GM19035 (cell line): ENCODE measurements around the gene IDH3B.

ENCODE experiments used
- ATAC-seq: cut with Tn5 transposase; IDR thresholded peaks from one replicate; pipeline ENCODE4 v1.9.1; 2021; ENCODE audit not compliant: unreplicated experiment

Gene IDH3B

DNA sequence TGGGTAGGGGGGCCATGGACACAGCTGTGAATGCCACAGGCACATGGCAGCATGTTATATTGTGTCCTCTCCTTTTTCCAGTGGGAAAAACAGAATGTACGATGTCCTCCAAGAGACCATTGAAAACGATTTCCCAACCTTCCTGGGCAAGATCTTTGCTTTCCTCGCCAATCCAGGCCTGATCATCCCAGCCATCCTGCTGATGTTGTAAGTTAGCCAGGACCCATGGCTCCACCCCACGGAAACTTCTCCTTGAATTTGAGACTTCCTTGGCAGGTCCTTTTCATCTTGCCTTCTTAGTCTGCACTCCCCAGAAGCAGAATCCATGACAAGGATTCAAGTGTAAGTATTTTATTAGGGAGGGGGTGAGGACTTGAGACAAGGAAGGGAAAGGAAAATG is 39.8 kb downstream of the IDH3B start:
- ATAC-seq, result no peak

DNA sequence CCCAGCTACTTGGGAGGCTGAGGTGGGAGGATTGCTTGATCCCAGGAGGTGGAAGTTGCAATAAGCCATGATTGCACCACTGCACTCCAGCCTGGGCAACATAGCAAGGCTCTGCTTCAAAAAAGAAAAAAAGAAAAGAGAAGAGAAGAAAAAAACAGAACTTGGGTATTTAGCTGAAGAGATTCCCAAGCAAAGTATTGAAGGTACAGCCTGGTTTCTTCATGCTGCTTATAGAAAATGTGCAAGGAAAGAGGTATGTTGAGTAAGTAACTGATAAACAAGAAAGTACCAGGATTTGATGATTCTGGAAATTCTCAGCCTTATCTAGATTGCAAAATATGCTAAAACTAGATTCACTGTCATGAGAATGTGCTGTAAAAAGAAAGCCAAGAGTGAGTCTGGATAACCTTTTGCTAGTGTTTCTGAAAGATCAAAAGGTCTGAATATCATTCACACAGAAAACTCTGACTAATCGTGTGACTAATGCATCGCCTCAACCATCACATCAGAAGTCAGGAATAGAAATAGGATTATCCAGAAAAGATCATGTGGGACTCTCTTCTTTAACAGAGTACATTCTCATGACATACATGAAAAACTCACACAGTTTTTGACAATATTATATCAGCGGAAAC is 43.9 kb downstream of the IDH3B start:
- ATAC-seq, result no peak

DNA sequence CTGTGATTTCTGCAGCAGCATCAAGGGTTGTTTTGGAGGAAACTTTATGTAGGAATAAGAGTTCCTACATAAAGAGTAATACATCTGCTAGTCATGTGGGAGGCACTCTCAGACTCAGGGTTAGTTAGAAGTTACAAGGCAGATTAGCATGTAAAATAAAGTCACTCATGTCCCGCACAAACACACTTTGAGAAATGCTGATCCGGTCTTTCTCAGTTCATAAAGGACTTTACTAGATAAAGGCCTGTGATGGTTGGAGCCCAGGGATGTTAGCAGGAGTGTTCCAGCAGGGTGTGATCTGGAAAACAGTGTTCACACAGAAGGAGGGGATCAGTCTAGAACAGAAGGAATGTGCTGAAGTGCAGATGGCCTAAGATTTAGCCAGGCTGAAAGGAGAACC is 44.7 kb downstream of the IDH3B start:
- no peak for ATAC-seq

DNA sequence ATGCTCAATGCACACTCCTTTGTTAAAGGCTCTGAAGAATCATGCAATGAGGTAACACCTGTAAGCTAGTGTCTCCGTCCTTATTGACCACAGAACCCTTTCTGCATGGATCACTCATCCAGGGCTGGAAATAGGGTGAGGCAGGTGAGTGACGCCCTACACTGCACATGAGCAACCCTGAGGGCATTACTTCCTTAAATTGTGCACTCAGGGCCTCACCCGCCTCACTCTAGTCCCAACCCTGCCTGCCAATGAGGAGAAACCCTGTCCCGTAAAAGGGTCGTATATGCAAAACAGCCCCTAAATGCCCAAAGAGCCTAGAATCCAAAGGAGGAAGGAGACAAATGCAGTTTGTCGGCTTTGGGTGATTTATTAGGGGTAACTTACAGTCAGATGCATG is 45.2 kb downstream of the IDH3B start:
- ATAC-seq, result no peak

DNA sequence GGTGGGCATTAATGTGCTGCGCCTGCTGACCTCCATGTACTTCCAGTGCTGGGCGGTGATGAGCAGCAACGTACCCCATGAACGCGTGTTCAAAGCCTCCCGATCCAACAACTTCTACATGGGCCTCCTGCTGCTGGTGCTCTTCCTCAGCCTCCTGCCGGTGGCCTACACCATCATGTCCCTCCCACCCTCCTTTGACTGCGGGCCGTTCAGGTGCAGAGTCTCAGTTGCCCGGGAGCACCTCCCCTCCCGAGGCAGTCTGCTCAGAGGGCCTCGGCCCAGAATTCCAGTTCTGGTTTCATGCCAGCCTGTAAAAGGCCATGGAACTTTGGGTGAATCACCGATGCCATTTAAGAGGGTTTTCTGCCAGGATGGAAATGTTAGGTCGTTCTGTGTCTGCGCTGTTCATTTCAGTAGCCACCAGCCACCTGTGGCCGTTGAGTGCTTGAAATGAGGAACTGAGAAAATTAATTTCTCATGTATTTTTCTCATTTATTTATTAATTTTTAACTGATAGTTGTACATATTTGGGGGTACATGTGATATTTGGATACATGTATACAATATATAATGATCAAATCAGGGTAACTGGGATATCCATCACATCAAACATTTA is 46.8 kb downstream of the IDH3B start:
- ATAC-seq, result no peak

DNA sequence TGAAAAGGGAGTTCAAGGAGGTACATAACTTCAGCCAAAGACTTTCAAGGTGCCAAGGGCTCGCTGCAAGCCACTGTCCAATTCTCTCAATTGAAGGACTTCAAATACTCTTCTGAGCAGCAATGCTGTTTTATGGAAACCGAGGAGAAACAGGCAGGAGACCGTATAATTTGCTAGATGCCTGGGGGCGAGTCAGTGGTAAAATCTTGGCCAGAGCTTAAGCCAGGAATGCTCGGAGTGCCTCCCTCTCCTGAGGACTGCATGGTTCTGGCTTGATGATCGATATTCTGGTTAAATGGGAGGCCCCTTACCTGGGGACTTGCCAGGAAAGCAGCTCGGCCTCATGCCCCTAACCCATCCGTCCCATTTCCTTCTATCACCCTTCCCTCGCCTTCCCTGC is 47.4 kb downstream of the IDH3B start:
- ATAC-seq, result no peak

DNA sequence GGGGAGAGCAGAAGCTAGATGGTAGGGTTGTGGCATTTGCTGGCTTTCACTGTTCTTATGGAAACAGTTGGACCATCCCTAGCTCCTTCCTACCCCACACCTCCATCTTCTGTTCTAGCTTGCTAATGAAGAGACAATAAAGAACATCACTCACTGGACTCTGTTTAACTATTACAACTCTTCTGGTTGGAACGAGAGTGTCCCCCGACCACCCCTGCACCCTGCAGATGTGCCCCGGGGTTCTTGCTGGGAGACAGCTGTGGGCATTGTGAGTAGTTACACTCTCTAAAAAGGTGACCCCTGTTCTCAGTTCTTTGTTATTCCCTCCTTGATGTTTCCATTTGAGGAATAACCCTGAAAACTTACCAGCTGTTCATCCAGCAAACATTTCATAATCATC is 51.9 kb downstream of the IDH3B start:
- ATAC-seq, result no peak

DNA sequence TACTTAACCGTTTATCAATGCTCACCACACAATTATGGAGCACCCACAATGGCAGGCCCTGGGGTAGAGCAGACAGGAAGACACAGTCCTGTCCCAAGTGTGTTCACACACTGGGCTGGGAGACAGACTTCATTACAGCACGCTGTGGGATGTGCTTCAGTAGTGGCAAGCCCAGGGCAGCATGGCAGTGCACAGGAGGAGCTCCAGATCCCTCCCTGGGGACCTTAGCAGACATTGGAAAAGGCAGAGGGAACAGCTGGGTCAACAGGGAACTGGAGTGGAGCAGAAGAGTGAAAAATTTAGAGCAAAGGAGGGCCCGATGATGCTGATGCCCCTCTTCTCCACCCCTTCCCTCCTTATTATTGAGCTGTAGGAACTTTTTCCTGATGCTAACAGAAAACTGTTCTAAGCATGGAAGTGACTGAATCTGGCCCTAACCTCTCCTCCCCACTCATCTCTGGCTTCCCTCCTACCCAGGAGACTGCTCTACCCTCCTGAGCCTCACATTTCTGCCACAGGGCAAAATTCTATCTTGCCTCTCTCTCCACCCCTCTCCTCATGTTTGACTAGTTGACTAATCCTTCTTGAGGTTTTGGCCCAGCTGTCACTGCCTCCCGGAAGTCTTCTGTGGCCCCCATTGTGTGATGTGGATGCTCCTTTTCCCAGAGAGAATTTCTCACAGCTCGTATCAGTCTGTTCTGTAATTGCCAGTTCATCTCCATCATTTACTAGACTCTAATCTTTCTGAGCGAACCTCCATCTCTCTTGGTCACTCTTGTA is 52.9 kb downstream of the IDH3B start:
- ATAC-seq, result no peak

DNA sequence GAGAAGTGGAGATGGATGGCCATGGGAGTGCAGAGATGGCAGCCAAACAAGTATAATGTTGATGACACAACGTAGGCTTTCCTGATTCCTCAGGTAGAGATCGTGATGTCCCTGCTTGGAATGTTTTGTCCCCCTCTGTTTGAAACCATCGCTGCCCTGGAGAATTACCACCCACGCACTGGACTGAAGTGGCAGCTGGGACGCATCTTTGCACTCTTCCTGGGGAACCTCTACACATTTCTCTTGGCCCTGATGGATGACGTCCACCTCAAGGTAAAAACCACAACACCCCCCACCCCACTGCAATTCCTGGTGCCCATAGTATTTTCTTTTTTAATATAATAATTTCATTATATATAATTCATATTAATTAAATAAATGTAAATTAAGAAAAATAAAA is 53.7 kb downstream of the IDH3B start:
- ATAC-seq, result no peak
